Measurements from ENCODE around the gene CNPY4. TPM values are rescaled to one million over a fixed set of nuclear protein-coding genes. Genes with fewer than 3 reads are reported as not detected.

CNPY4 gene
- total and polyA plus RNA-seq, 2 donors = 19.0 to 27.9 TPM

DNA sequence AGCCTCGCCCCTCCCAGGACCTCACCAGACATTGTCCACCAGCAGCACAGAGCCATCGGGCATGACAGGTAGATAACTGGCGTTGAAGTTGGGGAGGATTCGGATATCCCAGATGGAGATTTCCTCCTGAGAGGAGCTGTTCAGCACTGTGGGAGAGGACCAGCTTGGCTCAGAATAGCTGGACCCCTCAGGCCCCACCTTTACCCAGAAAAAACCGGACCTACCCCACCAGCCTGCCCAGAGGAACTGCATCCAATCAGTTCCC is 37.6 kb downstream of the CNPY4 start:
- DNase-seq (ENCODE audit: low read depth in 6 of 9, low spot score in 9 of 9) = no peak
- Histone ChIP-seq H3K4me1 (ENCODE audit: control insufficient read depth in 2 of 2, insufficient read depth in 2 of 2, low read length in 2 of 2) (peaks cover 6 to 31% of the 10 kb centered on the region in 2 donors), H3K36me3 (ENCODE audit: control insufficient read depth in 2 of 2, insufficient read depth in 2 of 2, low read length in 1 of 2) (peaks cover 57 to 64% of the 10 kb centered on the region in 2 donors), H3K27ac (ENCODE audit: low read depth in 1 of 2, low read length in 1 of 2) (peak overlapping the region; percentile 46 to 55), H3K27me3 (ENCODE audit: control insufficient read depth in 2 of 2, insufficient read depth in 1 of 2, low read length in 1 of 2) (no peaks in the 10 kb centered on the region), H3K4me3 (ENCODE audit: low read length in 2 of 2) (peak overlapping the region in 1 of 2 donors; percentile 64), H3K9me3 (ENCODE audit: control insufficient read depth in 2 of 2, insufficient read depth in 1 of 2, low read length in 1 of 2) (no peaks in the 10 kb centered on the region)
- WGBS = 93% methylated on average over 5 of the region's 5 CpGs

DNA sequence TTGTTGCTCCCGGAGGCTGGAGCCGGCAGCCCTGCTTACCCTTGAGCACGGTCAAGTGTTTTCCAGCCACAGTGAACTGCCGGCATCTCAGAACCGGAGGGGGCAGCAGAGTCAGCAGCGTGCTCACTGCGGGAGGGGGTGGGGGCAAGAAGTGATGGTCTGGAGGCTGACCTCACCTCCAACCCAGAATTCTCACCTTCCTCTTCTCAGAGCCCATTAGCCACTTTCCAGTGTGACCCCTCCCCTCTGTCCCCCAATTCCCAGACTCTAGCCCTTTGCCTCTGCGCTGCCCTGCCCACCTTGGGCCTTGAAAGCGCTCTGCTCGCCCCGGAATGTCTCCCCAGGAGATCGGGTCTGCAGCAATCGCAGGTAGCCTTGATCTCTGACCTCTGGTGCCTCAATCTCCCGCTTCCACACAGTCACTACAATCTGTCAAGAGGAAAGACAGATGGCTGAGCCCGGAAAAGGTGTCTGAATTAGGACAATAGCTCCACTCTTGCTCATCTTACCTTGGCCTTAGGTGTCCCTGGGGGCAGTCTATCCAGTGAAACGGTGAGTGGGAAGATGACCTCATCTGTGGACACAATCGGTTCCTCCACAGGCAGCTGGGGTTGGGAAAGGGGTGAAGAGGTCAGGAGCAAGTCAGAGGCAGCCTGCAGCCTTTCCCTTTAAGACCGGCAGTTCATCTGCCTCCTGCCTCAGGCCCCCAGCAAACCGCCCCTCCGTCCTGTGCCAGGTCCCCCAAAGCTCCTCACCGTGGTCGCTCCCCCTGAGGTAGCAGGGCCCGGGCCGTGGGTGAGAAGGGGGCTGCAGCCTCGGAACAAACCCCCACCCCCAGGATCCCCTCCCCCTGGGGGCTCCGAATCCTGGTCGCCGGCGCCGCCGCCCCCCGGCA is 38.1 kb downstream of the CNPY4 start:
- peaks cover 57 to 61% of the 10 kb centered on the region in 2 donors for H3K36me3 ChIP-seq (ENCODE audit: control insufficient read depth in 2 of 2, insufficient read depth in 2 of 2, low read length in 1 of 2)
- peak overlapping the region; percentile 64 to 100 for H3K4me3 ChIP-seq (ENCODE audit: low read length in 2 of 2)
- WGBS = 43% methylated on average over 32 of the region's 32 CpGs
- no peak for DNase-seq (ENCODE audit: low read depth in 6 of 9, low spot score in 9 of 9)
- no peaks in the 10 kb centered on the region for H3K27me3 ChIP-seq (ENCODE audit: control insufficient read depth in 2 of 2, insufficient read depth in 1 of 2, low read length in 1 of 2)
- no peaks in the 10 kb centered on the region for H3K9me3 ChIP-seq (ENCODE audit: control insufficient read depth in 2 of 2, insufficient read depth in 1 of 2, low read length in 1 of 2)
- peak overlapping the region; percentile 63 to 88 for H3K27ac ChIP-seq (ENCODE audit: low read depth in 1 of 2, low read length in 1 of 2)
- peaks cover 6 to 35% of the 10 kb centered on the region in 2 donors for H3K4me1 ChIP-seq (ENCODE audit: control insufficient read depth in 2 of 2, insufficient read depth in 2 of 2, low read length in 2 of 2)

DNA sequence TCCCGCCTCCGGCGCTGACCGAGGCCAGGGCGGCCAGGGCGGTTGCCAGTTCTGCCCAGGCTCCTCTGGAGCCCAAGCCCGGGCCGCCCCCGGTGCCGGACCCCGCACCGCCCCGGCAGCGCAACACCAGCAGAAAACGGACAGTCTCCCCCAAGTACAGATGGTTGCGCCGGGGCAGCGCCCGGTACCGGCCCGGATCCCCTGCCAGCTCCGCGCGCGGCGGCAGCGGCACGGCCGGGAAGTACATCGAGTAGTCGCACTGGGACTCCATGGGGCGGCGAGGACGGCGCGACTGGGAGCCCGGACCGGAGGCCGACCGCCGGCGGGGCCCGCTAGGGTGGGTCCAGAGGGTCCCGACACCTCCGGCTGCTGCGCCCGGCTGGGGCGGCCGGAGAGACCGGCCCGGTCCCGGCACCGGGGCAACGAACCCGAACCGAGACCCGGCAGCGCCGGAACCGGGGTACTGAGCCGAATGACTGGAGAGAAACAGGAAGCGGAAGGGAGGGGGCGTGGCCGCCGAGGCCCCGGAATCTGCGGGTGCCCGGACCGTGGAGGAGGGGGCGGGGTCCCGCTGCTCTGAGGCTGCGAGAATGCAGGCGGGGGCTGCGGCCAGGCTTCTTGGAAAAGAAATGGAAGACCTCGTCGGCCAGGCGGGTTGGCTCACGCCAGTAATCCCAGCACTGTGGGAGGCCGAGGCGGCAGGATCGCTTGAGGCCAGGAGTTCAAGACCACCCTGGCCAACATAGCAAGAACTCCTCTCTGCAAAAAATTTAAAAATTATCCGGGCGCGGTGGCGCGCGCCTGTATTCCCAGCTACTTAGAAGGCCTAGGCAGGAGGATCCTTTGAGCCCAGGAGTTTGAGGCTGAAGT is 39.0 kb downstream of the CNPY4 start, which contains the start of gene TRAPPC14:
TSS of gene TRAPPC14 (minus strand) at position 495 of the 870 bp plus-strand sequence. CDS start at position 271, 224 bp downstream.
- H3K27me3 ChIP-seq (ENCODE audit: control insufficient read depth in 2 of 2, insufficient read depth in 1 of 2, low read length in 1 of 2) = no peaks in the 10 kb centered on the region
- H3K4me1 ChIP-seq (ENCODE audit: control insufficient read depth in 2 of 2, insufficient read depth in 2 of 2, low read length in 2 of 2) = peaks cover 14 to 43% of the 10 kb centered on the region in 2 donors
- peak in 6 of 9 donors; percentile 69 to 92 (median 80) for DNase-seq (ENCODE audit: low read depth in 6 of 9, low spot score in 9 of 9)
- peak within 1 kb of the TSS; percentile 64 to 100 for H3K4me3 ChIP-seq (ENCODE audit: low read length in 2 of 2)
- peak within 1 kb of the TSS; percentile 63 to 88 for H3K27ac ChIP-seq (ENCODE audit: low read depth in 1 of 2, low read length in 1 of 2)
- under 1% methylated on average over 87 of the region's 87 CpGs for WGBS
- H3K9me3 ChIP-seq (ENCODE audit: control insufficient read depth in 2 of 2, insufficient read depth in 1 of 2, low read length in 1 of 2) = no peaks in the 10 kb centered on the region
- H3K36me3 ChIP-seq (ENCODE audit: control insufficient read depth in 2 of 2, insufficient read depth in 2 of 2, low read length in 1 of 2) = peaks cover 52 to 53% of the 10 kb centered on the region in 2 donors

DNA sequence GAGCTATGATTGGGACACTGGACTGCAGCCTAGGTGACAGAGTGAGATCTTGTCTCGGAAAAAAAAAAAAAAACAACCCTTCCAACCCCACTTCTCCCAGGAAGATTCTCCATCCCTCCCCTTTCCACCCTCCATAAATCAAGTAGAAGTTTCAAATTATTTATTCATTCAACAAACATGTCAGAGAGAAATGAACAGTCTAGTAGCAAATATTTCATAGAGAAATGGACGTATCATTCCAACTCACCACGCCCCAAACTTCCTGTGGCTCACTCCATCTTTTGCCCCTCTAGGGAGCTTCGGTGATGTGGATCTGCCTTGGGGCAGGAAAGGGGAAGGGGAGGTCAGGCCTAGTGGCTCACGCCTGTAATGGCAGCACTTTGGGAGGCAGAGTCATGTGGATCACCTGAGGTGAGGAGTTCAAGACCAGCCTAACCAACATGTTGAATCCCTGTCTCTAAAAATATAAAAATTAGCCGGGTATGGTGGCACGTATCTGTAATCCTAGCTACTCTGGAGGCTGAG is 39.7 kb downstream of the CNPY4 start:
- H3K27ac ChIP-seq (ENCODE audit: low read depth in 1 of 2, low read length in 1 of 2) = peak overlapping the region; percentile 32 to 66
- no peak for DNase-seq (ENCODE audit: low read depth in 6 of 9, low spot score in 9 of 9)
- H3K4me1 ChIP-seq (ENCODE audit: control insufficient read depth in 2 of 2, insufficient read depth in 2 of 2, low read length in 2 of 2) = peaks cover 21 to 50% of the 10 kb centered on the region in 2 donors
- H3K36me3 ChIP-seq (ENCODE audit: control insufficient read depth in 2 of 2, insufficient read depth in 2 of 2, low read length in 1 of 2) = peaks cover 45 to 53% of the 10 kb centered on the region in 2 donors
- H3K27me3 ChIP-seq (ENCODE audit: control insufficient read depth in 2 of 2, insufficient read depth in 1 of 2, low read length in 1 of 2) = no peaks in the 10 kb centered on the region
- WGBS = 81% methylated on average over 7 of the region's 7 CpGs
- no peaks in the 10 kb centered on the region for H3K9me3 ChIP-seq (ENCODE audit: control insufficient read depth in 2 of 2, insufficient read depth in 1 of 2, low read length in 1 of 2)
- H3K4me3 ChIP-seq (ENCODE audit: low read length in 2 of 2) = peak overlapping the region; percentile 64 to 100

DNA sequence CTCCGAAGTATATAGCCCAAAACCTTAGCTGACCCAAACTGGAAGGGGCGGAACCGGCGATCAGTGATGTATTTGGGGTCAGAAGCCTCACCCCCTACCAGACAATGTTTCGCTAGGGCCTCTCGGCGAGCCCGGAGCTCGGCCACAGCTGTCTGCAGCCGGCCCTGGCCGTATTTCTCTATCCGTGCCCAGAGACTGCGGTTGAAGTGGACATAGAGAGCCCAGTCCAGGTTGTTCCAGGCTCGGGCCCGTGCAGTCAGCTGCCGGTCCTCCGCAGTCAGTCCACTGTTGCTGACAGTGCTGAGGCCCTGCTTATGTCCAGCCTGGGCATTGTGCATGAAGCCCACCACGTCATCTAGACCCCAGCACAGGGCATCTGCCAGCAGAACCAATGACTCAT is 40.6 kb downstream of the CNPY4 start:
- Histone ChIP-seq H3K9me3 (ENCODE audit: control insufficient read depth in 2 of 2, insufficient read depth in 1 of 2, low read length in 1 of 2) (no peaks in the 10 kb centered on the region), H3K27me3 (ENCODE audit: control insufficient read depth in 2 of 2, insufficient read depth in 1 of 2, low read length in 1 of 2) (no peaks in the 10 kb centered on the region), H3K36me3 (ENCODE audit: control insufficient read depth in 2 of 2, insufficient read depth in 2 of 2, low read length in 1 of 2) (peaks cover 36 to 47% of the 10 kb centered on the region in 2 donors), H3K27ac (ENCODE audit: low read depth in 1 of 2, low read length in 1 of 2) (no peak overlapping the region), H3K4me1 (ENCODE audit: control insufficient read depth in 2 of 2, insufficient read depth in 2 of 2, low read length in 2 of 2) (peaks cover 22 to 56% of the 10 kb centered on the region in 2 donors), H3K4me3 (ENCODE audit: low read length in 2 of 2) (no peak overlapping the region)
- WGBS = 98% methylated on average over 18 of the region's 18 CpGs
- no peak for DNase-seq (ENCODE audit: low read depth in 6 of 9, low spot score in 9 of 9)

DNA sequence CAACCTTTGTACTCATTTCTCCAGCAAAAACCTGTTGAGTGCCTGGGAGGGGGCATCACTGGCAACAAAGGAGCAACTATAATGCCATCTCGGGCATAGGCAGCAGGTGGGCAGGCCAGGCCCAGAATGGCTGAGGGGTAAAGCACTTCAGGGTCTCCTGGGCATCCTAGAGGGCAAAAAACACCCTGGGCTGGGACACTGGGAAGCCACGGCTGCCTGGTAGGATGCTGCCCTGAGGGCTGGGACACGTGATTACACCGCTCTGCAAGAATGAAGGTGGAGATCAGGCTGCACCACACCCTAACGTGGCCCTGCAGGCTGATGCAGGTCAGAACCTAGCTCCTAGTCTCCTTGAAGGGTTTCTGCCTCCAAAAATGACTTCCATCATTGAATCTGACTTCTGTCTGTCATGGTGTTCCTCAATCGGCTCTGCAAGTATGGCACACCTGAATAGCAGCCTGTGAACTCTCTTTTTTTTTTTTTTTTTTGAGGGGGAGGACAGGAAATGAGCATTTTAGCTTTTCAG is 43.6 kb downstream of the CNPY4 start:
- H3K27me3 ChIP-seq (ENCODE audit: control insufficient read depth in 2 of 2, insufficient read depth in 1 of 2, low read length in 1 of 2) = peaks cover 0 to 4% of the 10 kb centered on the region in 2 donors
- peak in 2 of 9 donors; percentile 68 to 83 for DNase-seq (ENCODE audit: low read depth in 6 of 9, low spot score in 9 of 9)
- 72% methylated on average over 6 of the region's 6 CpGs for WGBS
- H3K27ac ChIP-seq (ENCODE audit: low read depth in 1 of 2, low read length in 1 of 2) = peak overlapping the region; percentile 96 to 97
- peak overlapping the region in 1 of 2 donors; percentile 16 for H3K4me3 ChIP-seq (ENCODE audit: low read length in 2 of 2)
- H3K36me3 ChIP-seq (ENCODE audit: control insufficient read depth in 2 of 2, insufficient read depth in 2 of 2, low read length in 1 of 2) = peaks cover 11 to 29% of the 10 kb centered on the region in 2 donors
- H3K9me3 ChIP-seq (ENCODE audit: control insufficient read depth in 2 of 2, insufficient read depth in 1 of 2, low read length in 1 of 2) = no peaks in the 10 kb centered on the region
- H3K4me1 ChIP-seq (ENCODE audit: control insufficient read depth in 2 of 2, insufficient read depth in 2 of 2, low read length in 2 of 2) = peaks cover 30 to 66% of the 10 kb centered on the region in 2 donors

DNA sequence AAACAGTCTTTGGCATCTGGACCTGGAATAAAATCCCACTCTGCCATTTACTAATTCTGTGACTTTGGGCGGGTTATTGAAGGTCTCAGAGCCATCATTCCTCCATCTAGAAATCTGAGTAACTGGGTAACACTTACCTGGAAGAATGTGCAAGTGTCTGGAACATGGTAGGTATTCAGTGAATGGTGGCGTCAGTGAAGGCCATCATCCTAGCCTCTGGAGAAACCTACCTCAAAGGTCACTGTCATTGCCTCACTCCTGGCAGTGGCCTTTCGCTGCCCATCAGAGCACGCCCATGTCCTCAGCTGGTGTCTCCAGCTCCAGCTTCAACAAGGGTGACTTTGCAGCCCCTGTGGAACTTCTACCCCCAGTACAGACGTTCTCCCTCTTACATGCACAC is 44.4 kb downstream of the CNPY4 start:
- peaks cover 0 to 4% of the 10 kb centered on the region in 2 donors for H3K27me3 ChIP-seq (ENCODE audit: control insufficient read depth in 2 of 2, insufficient read depth in 1 of 2, low read length in 1 of 2)
- WGBS = 90% methylated on average over 5 of the region's 5 CpGs
- H3K4me1 ChIP-seq (ENCODE audit: control insufficient read depth in 2 of 2, insufficient read depth in 2 of 2, low read length in 2 of 2) = peaks cover 38 to 71% of the 10 kb centered on the region in 2 donors
- peaks cover 14 to 29% of the 10 kb centered on the region in 2 donors for H3K36me3 ChIP-seq (ENCODE audit: control insufficient read depth in 2 of 2, insufficient read depth in 2 of 2, low read length in 1 of 2)
- H3K27ac ChIP-seq (ENCODE audit: low read depth in 1 of 2, low read length in 1 of 2) = peak overlapping the region; percentile 94 to 96
- H3K4me3 ChIP-seq (ENCODE audit: low read length in 2 of 2) = no peak overlapping the region
- H3K9me3 ChIP-seq (ENCODE audit: control insufficient read depth in 2 of 2, insufficient read depth in 1 of 2, low read length in 1 of 2) = no peaks in the 10 kb centered on the region
- DNase-seq (ENCODE audit: low read depth in 6 of 9, low spot score in 9 of 9) = no peak

DNA sequence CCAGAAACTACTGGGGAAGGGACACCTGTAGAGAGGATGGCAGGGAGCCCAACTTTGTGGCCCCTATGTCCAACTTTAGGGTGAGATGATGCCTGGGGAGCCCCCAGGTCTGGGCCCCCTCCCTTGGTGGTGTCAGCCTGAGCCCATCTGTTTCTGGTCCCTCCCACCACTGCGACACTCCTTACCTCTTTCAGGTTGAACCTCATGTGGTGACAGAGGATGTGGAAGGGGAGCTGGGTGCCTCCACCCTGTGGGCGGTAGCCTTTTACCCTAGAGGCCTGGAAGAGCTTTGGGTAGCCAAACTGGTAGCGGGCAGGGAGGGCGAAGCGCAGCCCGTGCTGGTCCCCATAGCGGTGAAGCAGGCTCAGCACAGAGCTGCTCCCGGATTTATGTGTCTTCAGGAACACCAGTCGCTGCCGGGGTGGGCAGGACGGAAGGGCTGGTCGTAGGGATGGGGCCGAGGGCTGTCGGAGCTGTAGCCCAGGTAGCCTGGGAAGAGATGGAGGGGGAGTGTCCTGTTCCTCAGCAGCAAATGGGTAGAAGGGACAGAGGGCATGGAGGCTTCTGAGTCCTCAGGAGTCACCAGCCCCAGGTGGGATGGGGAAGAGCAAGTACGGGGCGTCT is 47.0 kb downstream of the CNPY4 start:
- peak in 1 of 9 donors; percentile 74 for DNase-seq (ENCODE audit: low read depth in 6 of 9, low spot score in 9 of 9)
- peaks cover 62 to 89% of the 10 kb centered on the region in 2 donors for H3K4me1 ChIP-seq (ENCODE audit: control insufficient read depth in 2 of 2, insufficient read depth in 2 of 2, low read length in 2 of 2)

More for the DNA sequence above, 47.0 kb downstream of the CNPY4 start:
- Histone ChIP-seq H3K27me3 (ENCODE audit: control insufficient read depth in 2 of 2, insufficient read depth in 1 of 2, low read length in 1 of 2) (peaks cover 0 to 4% of the 10 kb centered on the region in 2 donors), H3K36me3 (ENCODE audit: control insufficient read depth in 2 of 2, insufficient read depth in 2 of 2, low read length in 1 of 2) (peaks cover 3 to 20% of the 10 kb centered on the region in 2 donors), H3K9me3 (ENCODE audit: control insufficient read depth in 2 of 2, insufficient read depth in 1 of 2, low read length in 1 of 2) (peaks cover 0 to 3% of the 10 kb centered on the region in 2 donors), H3K4me3 (ENCODE audit: low read length in 2 of 2) (peak overlapping the region; percentile 8 to 77), H3K27ac (ENCODE audit: low read depth in 1 of 2, low read length in 1 of 2) (peak overlapping the region; percentile 62 to 98)
- WGBS = 73% methylated on average over 16 of the region's 16 CpGs
